CD4-positive, alpha-beta memory T cell (primary cell): ENCODE results near the gene COL17A1. TPM values are rescaled to one million over a fixed set of nuclear protein-coding genes. Genes with fewer than 3 reads are reported as not detected.
A peak's percentile ranks its signal among the peaks of the same experiment; 100 is the strongest.

Experiments
- CTCF ChIA-PET: fragments of 350-600 bp; sonication (Branson Sonifier 250); formaldehyde crosslinking; loops from one replicate; lab custom pipeline; 2021; ENCODE audit warnings: inconsistent platforms; ENCODE audit not compliant: partially characterized antibody; lab: Charles Lee
- POLR2A ChIA-PET: fragments of 350-600 bp; sonication (Branson Sonifier 250); formaldehyde crosslinking; loops from one replicate; lab custom pipeline; 2021; ENCODE audit not compliant: partially characterized antibody; lab: Charles Lee
- DNase-seq, 5 donors: peaks; one replicate each; pipeline versions ENCODE4 v3.0.0 to v3.0.0-alpha.2; 2020 to 2022; ENCODE audit warnings: mixed read lengths in 1 of 5
- H3K27ac ChIP-seq: one replicate; pipeline ENCODE4 v1.7.0; 2013; ENCODE audit warnings: low read depth, low read length
- H3K27me3 ChIP-seq: 2 replicates; pipeline ENCODE4 v1.7.0; 2013; ENCODE audit warnings: mild to moderate bottlenecking, low read length, moderate library complexity; ENCODE audit not compliant: insufficient read depth
- H3K36me3 ChIP-seq: 2 replicates; pipeline ENCODE4 v1.7.0; 2013; ENCODE audit warnings: mild to moderate bottlenecking, low read length, moderate library complexity; ENCODE audit not compliant: insufficient read depth
- H3K4me1 ChIP-seq: 2 replicates; pipeline ENCODE4 v1.7.0; 2013; ENCODE audit warnings: mild to moderate bottlenecking, low read length, moderate library complexity; ENCODE audit not compliant: insufficient read depth
- H3K4me3 ChIP-seq, 2 donors: one replicate each; pipeline ENCODE4 v1.7.0; 2013; ENCODE audit warnings: low read length in 2 of 2, mild to moderate bottlenecking in 1 of 2
- H3K9me3 ChIP-seq, 2 donors: one replicate each; pipeline ENCODE4 v1.7.0; 2013; ENCODE audit warnings: low read length in 2 of 2, control low read depth in 1 of 2; ENCODE audit not compliant: control insufficient read depth in 1 of 2
- H3K27ac Mint-ChIP-seq, 7 donors: one replicate each; pipeline ENCODE4 v1.8.0; 2020 to 2021; ENCODE audit warnings: mixed read lengths in 7 of 7, mild to moderate bottlenecking in 6 of 7, inconsistent platforms in 3 of 7, moderate library complexity in 3 of 7
- H3K27me3 Mint-ChIP-seq, 2 donors: one replicate each; pipeline ENCODE4 v1.8.0; 2020 to 2021; ENCODE audit warnings: mixed read lengths in 2 of 2
- H3K36me3 Mint-ChIP-seq, 2 donors: one replicate each; pipeline ENCODE4 v1.8.0; 2020 to 2021; ENCODE audit warnings: mixed read lengths in 2 of 2, inconsistent platforms in 1 of 2, mild to moderate bottlenecking in 1 of 2
- H3K4me1 Mint-ChIP-seq, 4 donors: one replicate each; pipeline ENCODE4 v1.8.0; 2020 to 2021; ENCODE audit warnings: mixed read lengths in 4 of 4, mild to moderate bottlenecking in 1 of 4
- H3K4me3 Mint-ChIP-seq, 8 donors: one replicate each; pipeline ENCODE4 v1.8.0; 2020 to 2021; ENCODE audit warnings: mixed read lengths in 8 of 8, mild to moderate bottlenecking in 7 of 8, moderate library complexity in 6 of 8, inconsistent platforms in 3 of 8
- H3K9me3 Mint-ChIP-seq, 8 donors: one replicate each; pipeline ENCODE4 v1.8.0; 2020 to 2021; ENCODE audit warnings: mixed read lengths in 8 of 8, mild to moderate bottlenecking in 5 of 8, inconsistent platforms in 3 of 8, moderate library complexity in 1 of 8
- intact Hi-C: fragments of 100-400 bp; cut with micrococcal nuclease; formaldehyde crosslinking; loops from one replicate; pipeline ENCODE4 v1.15.1; 2023
- polyA plus RNA-seq, 2 donors: library from polyadenylated mRNA; unstranded; fragments of 300-500 nt; fragmentation: Illumina TruSeq; gene quantifications; one replicate each; pipeline ENCODE4 v1.2.3, GENCODE V29; 2021
- total RNA-seq, 2 experiments: library from RNA; stranded (reverse); gene quantifications; one replicate each; pipeline ENCODE4 v1.2.3, GENCODE V29; 2021

Gene COL17A1
- total and polyA plus RNA-seq, 4 experiments from 2014 or later: not detected

- Histone ChIP-seq H3K4me3 (no peak overlapping the region), H3K27ac (no peak overlapping the region), H3K4me1 (no peaks in the 10 kb centered on the region), H3K9me3 (no peaks in the 10 kb centered on the region), H3K36me3 (no peaks in the 10 kb centered on the region), H3K27me3 (no peaks in the 10 kb centered on the region)
- CTCF ChIA-PET: interaction anchor here (1.0 to 2.0 kb wide), 4 partner anchors 8 to 185 kb away, joined by 3 to 6 read pairs (median 4); no protein-coding TSS in a partner anchor
- H3K27me3 Mint-ChIP-seq: no peaks in the 10 kb centered on the region
- H3K4me3 Mint-ChIP-seq: no peak overlapping the region
- peak overlapping the region in 1 of 7 donors; percentile 21 for H3K27ac Mint-ChIP-seq
- DNase-seq: no peak
- no peaks in the 10 kb centered on the region for H3K36me3 Mint-ChIP-seq
- peaks cover 0 to 4% (median under 1%) of the 10 kb centered on the region in 4 donors for H3K4me1 Mint-ChIP-seq
- no peaks in the 10 kb centered on the region for H3K9me3 Mint-ChIP-seq
- intact Hi-C loops: no loop called here
- POLR2A ChIA-PET: no interaction called here
Observed at GRCh38 chr10:104072786-104073185, 12.9 kb downstream of the COL17A1 start.

DNA sequence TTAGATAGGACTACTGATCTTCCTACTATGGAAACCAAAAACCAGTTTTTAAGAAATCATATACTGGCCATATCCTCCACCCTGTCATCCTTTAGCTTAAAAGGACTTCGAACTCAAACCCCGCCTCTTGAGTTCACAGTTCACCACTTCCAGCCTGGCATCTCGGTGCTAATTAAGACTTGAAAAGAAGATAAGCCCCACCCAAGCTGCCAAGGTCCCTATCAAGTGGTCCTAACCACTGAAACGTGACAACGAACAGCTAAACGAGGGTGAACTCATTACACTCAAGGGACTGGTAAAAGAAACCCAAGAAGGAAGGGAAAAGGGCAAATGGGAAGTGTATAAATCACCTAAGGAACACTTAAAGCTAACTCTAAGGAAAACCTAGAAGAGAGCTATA is 16.1 kb downstream of the COL17A1 start:
- no peaks in the 10 kb centered on the region for H3K9me3 Mint-ChIP-seq
- DNase-seq: no peak
- no peaks in the 10 kb centered on the region for H3K4me1 ChIP-seq
- no peaks in the 10 kb centered on the region for H3K36me3 Mint-ChIP-seq
- no peaks in the 10 kb centered on the region for H3K27me3 ChIP-seq
- ChIA-PET CTCF (interaction anchor here (1.0 to 1.5 kb wide), 2 partner anchors 9 to 13 kb away, joined by 3 read pairs; no protein-coding TSS in a partner anchor), POLR2A (no interaction called here)
- intact Hi-C loops: no loop called here
- H3K27ac ChIP-seq: no peak overlapping the region
- H3K4me3 Mint-ChIP-seq: no peak overlapping the region
- H3K36me3 ChIP-seq: no peaks in the 10 kb centered on the region
- peaks cover 0 to 4% (median under 1%) of the 10 kb centered on the region in 4 donors for H3K4me1 Mint-ChIP-seq
- H3K9me3 ChIP-seq: no peaks in the 10 kb centered on the region
- H3K27me3 Mint-ChIP-seq: no peaks in the 10 kb centered on the region
- no peak overlapping the region for H3K4me3 ChIP-seq
- no peak overlapping the region for H3K27ac Mint-ChIP-seq

GRCh38 chr10:104067525-104067924 is 18.2 kb downstream of the COL17A1 start:
- CTCF ChIA-PET: interaction anchor here (0.6 kb wide), 1 partner anchor 10 kb away, joined by 3 read pairs; no protein-coding TSS in a partner anchor
- Mint-ChIP-seq H3K27ac (peak overlapping the region in 1 of 7 donors; percentile 11), H3K9me3 (no peaks in the 10 kb centered on the region), H3K27me3 (no peaks in the 10 kb centered on the region), H3K4me3 (no peak overlapping the region), H3K4me1 (peaks cover 0 to 1% (median under 1%) of the 10 kb centered on the region in 4 donors), H3K36me3 (no peaks in the 10 kb centered on the region)
- H3K36me3 ChIP-seq: no peaks in the 10 kb centered on the region
- H3K4me3 ChIP-seq: no peak overlapping the region
- H3K27me3 ChIP-seq: no peaks in the 10 kb centered on the region
- H3K4me1 ChIP-seq: no peaks in the 10 kb centered on the region
- no peak for DNase-seq
- POLR2A ChIA-PET: no interaction called here
- H3K27ac ChIP-seq: no peak overlapping the region
- H3K9me3 ChIP-seq: no peaks in the 10 kb centered on the region
- intact Hi-C loops: no loop called here

- Histone ChIP-seq H3K27ac (no peak overlapping the region), H3K4me3 (no peak overlapping the region), H3K4me1 (no peaks in the 10 kb centered on the region), H3K9me3 (no peaks in the 10 kb centered on the region), H3K27me3 (no peaks in the 10 kb centered on the region), H3K36me3 (no peaks in the 10 kb centered on the region)
- Mint-ChIP-seq H3K4me3 (no peak overlapping the region), H3K36me3 (no peaks in the 10 kb centered on the region), H3K9me3 (no peaks in the 10 kb centered on the region), H3K4me1 (peaks cover 0 to 1% (median 0%) of the 10 kb centered on the region in 4 donors), H3K27ac (no peak overlapping the region), H3K27me3 (no peaks in the 10 kb centered on the region)
- ChIA-PET POLR2A (no interaction called here), CTCF (interaction anchor here (0.6 to 1.1 kb wide), 3 partner anchors 10 to 178 kb away, joined by 3 to 6 read pairs (median 3); no protein-coding TSS in a partner anchor)
- no peak for DNase-seq
- intact Hi-C loops: no loop called here
Observed at GRCh38 chr10:104066945-104067344, 18.7 kb downstream of the COL17A1 start.

DNA sequence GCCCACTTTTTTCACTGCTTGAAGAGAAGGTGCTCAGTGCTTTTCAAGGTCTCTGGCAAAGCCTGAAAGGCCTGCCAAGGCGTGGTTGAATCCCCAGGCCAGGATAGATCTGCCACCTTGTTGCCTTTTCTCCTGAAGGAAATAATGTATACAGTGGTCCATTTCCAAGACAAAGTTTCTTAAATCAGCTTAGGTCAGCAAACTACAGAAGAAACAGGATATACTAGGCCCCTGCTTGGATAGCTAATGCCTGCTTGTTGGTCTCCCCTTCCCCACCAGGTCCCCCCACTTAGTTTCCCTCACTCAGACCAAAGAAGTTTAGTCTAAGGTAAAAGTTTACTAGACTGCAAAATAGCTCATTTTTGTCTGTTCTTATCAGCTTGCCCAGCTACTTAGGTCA is 19.9 kb downstream of the COL17A1 start:
- no peak for DNase-seq
- H3K4me1 ChIP-seq: no peaks in the 10 kb centered on the region
- H3K27me3 ChIP-seq: no peaks in the 10 kb centered on the region
- no peak overlapping the region for H3K27ac ChIP-seq
- ChIA-PET POLR2A (no interaction called here), CTCF (interaction anchor here (1.1 kb wide), 2 partner anchors 24 to 178 kb away, joined by 3 to 4 read pairs; no protein-coding TSS in a partner anchor)
- H3K27ac Mint-ChIP-seq: no peak overlapping the region
- H3K36me3 Mint-ChIP-seq: no peaks in the 10 kb centered on the region
- intact Hi-C loops: no loop called here
- peaks cover 0 to 1% of the 10 kb centered on the region in 2 donors for H3K27me3 Mint-ChIP-seq
- H3K9me3 Mint-ChIP-seq: no peaks in the 10 kb centered on the region
- no peaks in the 10 kb centered on the region for H3K36me3 ChIP-seq
- no peak overlapping the region for H3K4me3 Mint-ChIP-seq
- H3K4me1 Mint-ChIP-seq: no peaks in the 10 kb centered on the region
- H3K4me3 ChIP-seq: no peak overlapping the region
- no peaks in the 10 kb centered on the region for H3K9me3 ChIP-seq

- peaks cover 0 to 1% of the 10 kb centered on the region in 2 donors for H3K27me3 Mint-ChIP-seq
- Histone ChIP-seq H3K36me3 (no peaks in the 10 kb centered on the region), H3K4me3 (no peak overlapping the region), H3K27me3 (no peaks in the 10 kb centered on the region), H3K27ac (no peak overlapping the region), H3K4me1 (no peaks in the 10 kb centered on the region), H3K9me3 (no peaks in the 10 kb centered on the region)
- CTCF ChIA-PET: no interaction called here
- intact Hi-C loops: no loop called here
- no peaks in the 10 kb centered on the region for H3K9me3 Mint-ChIP-seq
- no peak overlapping the region for H3K27ac Mint-ChIP-seq
- DNase-seq: no peak
- no peak overlapping the region for H3K4me3 Mint-ChIP-seq
- H3K36me3 Mint-ChIP-seq: no peaks in the 10 kb centered on the region
- no peaks in the 10 kb centered on the region for H3K4me1 Mint-ChIP-seq
- POLR2A ChIA-PET: no interaction called here
Observed at GRCh38 chr10:104061196-104061595, 24.5 kb downstream of the COL17A1 start.

DNA sequence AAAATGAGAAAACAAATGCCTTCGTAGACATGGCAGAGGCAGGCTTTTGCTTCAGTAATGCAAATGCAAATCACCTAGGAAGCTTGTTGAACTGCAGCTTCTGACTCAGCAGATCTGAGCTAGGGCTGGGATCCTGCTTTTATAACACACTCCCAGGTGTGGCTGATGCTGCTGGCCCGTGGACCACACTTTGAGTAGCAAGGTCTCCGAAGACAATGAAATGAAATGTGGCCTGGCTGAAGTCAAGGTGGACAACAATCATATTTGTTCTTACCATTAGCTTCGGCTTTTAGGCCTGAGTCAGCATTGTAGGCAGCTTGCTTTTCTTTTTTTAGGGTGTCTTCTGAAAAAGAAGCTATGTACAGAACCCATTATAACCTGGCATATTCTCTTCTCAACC is 26.3 kb downstream of the COL17A1 start:
- no peaks in the 10 kb centered on the region for H3K4me1 ChIP-seq
- no peak overlapping the region for H3K27ac ChIP-seq
- Mint-ChIP-seq H3K27ac (no peak overlapping the region), H3K36me3 (no peaks in the 10 kb centered on the region), H3K4me1 (no peaks in the 10 kb centered on the region), H3K27me3 (peaks cover 0 to 1% of the 10 kb centered on the region in 2 donors), H3K9me3 (no peaks in the 10 kb centered on the region), H3K4me3 (no peak overlapping the region)
- ChIA-PET POLR2A (no interaction called here), CTCF (interaction anchor here (1.3 kb wide), 1 partner anchor 14 kb away, joined by 3 read pairs; no protein-coding TSS in a partner anchor)
- no peak overlapping the region for H3K4me3 ChIP-seq
- no peak for DNase-seq
- intact Hi-C loops: no loop called here
- no peaks in the 10 kb centered on the region for H3K9me3 ChIP-seq
- H3K27me3 ChIP-seq: no peaks in the 10 kb centered on the region
- H3K36me3 ChIP-seq: no peaks in the 10 kb centered on the region
